Measurements from ENCODE around the gene LDB3.

The LDB3 gene

GRCh38 chr10:86659161-86659691, 9.1 kb upstream of the LDB3 start:
- H3K4me3 ChIP-seq (ENCODE audit: low read depth, low read length): no peak overlapping the region
- no peak for TF ChIP-seq CTCF (IDR thresholded peaks at IDR 0.05; ENCODE audit: low read depth, low read length)
- DNase-seq (ENCODE audit: low read depth, low spot score): no peak
- in situ Hi-C loops (cut with HindIII; ENCODE audit: low sequenced_read_pairs): no loop called here

GRCh38 chr10:86659721-86660453, 8.4 kb upstream of the LDB3 start:
- DNase-seq (ENCODE audit: low read depth, low spot score): no peak
- no peak for TF ChIP-seq CTCF (IDR thresholded peaks at IDR 0.05; ENCODE audit: low read depth, low read length)

GRCh38 chr10:86661161-86662025, 6.9 kb upstream of the LDB3 start:
- H3K4me3 ChIP-seq (ENCODE audit: low read depth, low read length): no peak overlapping the region
- in situ Hi-C loops (cut with HindIII; ENCODE audit: low sequenced_read_pairs): no loop called here
- no peak for DNase-seq (ENCODE audit: low read depth, low spot score)
- no peak for TF ChIP-seq CTCF (IDR thresholded peaks at IDR 0.05; ENCODE audit: low read depth, low read length)

More at GRCh38 chr10:86659721-86660453, 8.4 kb upstream of the LDB3 start:
- H3K4me3 ChIP-seq (ENCODE audit: low read depth, low read length): no peak overlapping the region
- in situ Hi-C loops (cut with HindIII; ENCODE audit: low sequenced_read_pairs): no loop called here

- TF ChIP-seq CTCF (IDR thresholded peaks at IDR 0.05; ENCODE audit: low read depth, low read length): no peak
- H3K4me3 ChIP-seq (ENCODE audit: low read depth, low read length): no peak overlapping the region
- in situ Hi-C loops (cut with HindIII; ENCODE audit: low sequenced_read_pairs): no loop called here
- DNase-seq (ENCODE audit: low read depth, low spot score): no peak
Measured at GRCh38 chr10:86662186-86663045, 5.9 kb upstream of the LDB3 start.

GRCh38 chr10:86663046-86663345, 5.3 kb upstream of the LDB3 start:
- no peak for TF ChIP-seq CTCF (IDR thresholded peaks at IDR 0.05; ENCODE audit: low read depth, low read length)
- in situ Hi-C loops (cut with HindIII; ENCODE audit: low sequenced_read_pairs): no loop called here

More at GRCh38 chr10:86663046-86663345, 5.3 kb upstream of the LDB3 start:
- no peak overlapping the region for H3K4me3 ChIP-seq (ENCODE audit: low read depth, low read length)
- no peak for DNase-seq (ENCODE audit: low read depth, low spot score)
